ENCODE results near the gene WDR46.

GRCh38 chr6:33273129-33273923 is 15.7 kb downstream of the WDR46 start:
- TF ChIP-seq CTCF (IDR thresholded peaks at IDR 0.05), result no peak
- TF ChIP-seq POLR2A (IDR thresholded peaks at IDR 0.05), result no peak
- no peak for TF ChIP-seq EP300 (IDR thresholded peaks at IDR 0.05)
- no peak for TF ChIP-seq POLR2AphosphoS5 (IDR thresholded peaks at IDR 0.05)

Data from sigmoid colon (tissue), 4 donors.